GM21515 (cell line): Measurements from ENCODE around the gene C19orf12.

Source experiments
- ATAC-seq: cut with Tn5 transposase; IDR thresholded peaks from one replicate; pipeline ENCODE4 v1.9.1; 2021; ENCODE audit not compliant: unreplicated experiment

Gene C19orf12

DNA sequence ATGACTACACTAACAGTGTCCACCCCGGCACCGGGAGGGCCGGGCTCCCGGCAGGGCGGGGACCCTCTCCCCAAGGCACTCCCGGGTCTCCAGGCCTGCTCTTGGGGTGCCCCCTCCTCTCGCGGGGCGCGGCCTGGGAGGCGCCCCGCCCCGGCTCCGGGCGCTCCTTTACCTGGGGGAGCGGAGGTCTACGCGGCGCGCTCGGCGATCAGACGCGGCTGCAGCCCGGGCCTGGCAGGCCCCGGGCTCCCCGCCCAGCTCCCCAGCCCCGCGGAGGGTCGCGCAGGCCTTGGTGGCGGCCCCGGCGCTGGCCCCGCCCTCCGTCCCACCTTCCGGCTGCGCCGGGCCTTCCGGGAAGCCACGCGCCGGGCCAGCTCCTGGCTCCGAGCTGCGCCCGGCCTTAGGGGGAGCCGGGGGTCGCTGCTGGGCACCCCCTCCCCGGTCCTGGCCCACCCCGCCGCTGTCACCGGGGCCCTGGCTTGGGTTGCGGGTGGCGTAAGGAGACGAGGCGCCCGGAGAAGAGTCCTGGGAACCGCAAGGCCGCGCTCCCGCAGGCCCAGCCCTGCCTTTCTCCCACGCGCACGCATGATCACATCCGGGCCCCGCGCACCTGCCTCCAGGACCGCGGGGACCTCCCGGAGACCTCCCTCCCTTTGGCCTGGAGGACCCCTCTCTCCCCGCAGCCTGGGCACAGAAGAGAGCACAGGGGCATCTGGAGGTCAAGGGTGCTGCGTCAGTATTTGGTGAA, at the start of gene C19orf12:
TSS of gene C19orf12 (minus strand) at position 309 of the 748 bp plus-strand sequence. CDS start 6,848 bp downstream, outside the sequence.
- ATAC-seq = peak; percentile 59

DNA sequence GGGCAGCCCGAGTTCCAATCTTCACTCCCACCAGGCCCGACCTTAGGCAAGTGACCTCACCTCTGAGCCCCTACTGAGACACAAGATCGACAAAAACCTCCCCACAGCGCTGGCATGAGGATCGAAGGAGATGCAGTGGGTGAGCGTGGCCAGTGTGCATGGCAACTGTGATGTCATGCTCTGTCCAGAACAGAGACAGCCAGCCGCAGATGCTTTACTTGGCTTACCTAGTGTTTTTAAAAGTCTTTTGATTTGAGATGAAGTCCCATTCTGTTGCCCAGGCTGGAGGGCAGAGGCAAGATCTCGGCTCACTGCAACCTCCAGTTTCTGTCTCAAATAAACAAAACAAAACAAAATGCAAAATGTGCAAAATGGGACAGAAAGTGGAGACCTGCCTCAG, 49.3 kb upstream of the C19orf12 start:
- no peak for ATAC-seq

DNA sequence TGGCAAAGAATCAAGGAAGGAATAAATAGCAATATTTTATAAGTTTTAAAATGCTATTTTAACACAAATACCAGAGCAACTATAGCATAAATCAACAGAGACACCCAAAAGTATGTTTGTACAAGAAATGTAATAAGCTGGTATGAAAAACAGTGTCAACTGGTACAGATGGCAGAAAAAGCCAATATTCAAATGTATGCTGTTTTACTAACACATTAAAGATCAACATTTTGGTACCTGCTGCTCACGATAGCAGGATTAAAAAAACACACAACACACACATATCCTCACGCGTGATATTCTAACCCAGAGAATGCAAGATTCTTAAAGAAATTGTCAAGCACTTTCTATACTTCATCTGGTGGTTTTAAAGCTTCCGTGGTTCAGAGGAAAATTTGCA, 48.1 kb upstream of the C19orf12 start:
- no peak for ATAC-seq

DNA sequence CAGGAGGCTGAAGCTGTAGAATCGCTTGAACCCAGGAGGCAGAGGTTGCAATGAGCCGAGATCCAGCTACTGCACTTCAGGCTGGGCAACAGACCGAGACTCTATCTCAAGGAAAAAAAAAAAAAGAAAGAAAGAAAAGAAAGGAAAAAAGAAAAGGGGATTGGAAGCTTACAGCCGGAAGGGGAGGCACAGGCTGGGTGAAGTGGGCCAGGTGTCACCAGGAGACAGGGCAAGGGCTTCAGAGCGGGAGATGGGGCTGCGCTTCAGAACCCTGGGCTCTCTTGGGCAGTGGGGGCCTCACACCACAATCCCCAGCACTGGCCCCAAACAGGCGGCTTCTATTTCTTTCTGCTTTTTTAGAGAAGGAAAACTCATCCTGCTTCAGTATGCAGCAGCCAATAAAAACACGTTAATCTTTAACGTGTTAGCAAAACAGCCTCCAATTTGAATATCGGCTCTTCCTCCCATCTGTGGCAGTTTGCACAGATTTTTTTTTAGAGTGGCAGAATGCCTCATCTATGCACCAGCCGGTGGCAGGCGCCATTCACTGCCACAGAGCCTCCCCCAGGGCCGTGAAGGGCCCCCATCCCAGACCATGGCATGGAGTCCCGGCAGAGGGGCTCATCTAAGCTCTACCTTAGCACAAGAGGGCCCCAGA, 46.6 kb upstream of the C19orf12 start:
- ATAC-seq = no peak

DNA sequence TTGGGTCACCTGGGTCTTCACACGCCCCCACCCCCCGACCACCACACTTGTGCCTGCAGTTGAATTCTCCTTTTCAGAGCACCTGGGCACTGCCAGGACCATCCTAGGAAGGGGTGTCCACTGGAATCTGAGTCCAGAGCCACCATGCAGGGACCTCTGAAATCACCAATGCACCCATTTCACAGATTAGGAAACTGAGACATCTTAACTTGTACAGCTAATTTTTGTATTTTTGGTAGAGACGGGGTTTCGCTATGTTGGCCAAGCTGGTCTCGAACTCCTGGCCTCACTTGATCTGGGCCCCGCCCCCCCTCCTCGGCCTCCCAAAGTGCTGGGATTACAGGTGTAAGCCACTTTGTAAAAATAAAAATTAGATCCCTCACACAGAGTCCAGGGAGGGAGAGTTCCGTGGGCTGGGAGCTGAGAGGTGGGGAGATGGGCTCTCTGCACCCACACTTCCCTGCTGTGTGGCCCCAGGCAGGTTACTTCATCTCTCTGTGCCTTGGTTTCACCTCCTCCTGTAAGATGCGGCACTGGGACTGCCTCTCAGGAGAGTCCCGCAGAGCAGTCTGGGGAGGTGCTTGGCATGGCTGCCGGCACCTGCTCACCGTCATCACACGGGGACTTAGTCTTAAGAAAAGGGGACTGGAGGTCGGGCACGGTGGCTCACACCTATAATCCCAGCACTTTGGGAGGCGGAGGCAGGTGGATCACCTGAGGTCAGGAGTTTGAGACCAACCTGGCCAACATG, 45.9 kb upstream of the C19orf12 start:
- no peak for ATAC-seq

DNA sequence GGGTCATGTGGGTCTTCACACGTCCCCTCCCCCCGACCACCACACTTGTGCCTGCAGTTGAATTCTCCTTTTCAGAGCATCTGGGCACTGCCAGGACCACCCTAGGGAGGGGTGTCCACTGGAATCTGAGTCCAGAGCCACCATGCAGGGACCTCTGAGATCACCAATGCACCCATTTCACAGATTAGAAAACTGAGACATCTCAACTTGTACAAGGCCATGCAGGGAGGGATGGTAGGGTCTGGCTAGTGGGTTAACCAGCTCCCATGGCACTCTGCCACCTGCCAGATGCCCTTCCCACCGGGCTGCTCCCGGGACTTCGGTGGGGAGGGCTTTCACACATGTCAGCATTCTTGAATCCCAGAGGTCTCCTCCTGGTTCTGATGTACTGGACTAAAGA, 44.3 kb upstream of the C19orf12 start:
- no peak for ATAC-seq

DNA sequence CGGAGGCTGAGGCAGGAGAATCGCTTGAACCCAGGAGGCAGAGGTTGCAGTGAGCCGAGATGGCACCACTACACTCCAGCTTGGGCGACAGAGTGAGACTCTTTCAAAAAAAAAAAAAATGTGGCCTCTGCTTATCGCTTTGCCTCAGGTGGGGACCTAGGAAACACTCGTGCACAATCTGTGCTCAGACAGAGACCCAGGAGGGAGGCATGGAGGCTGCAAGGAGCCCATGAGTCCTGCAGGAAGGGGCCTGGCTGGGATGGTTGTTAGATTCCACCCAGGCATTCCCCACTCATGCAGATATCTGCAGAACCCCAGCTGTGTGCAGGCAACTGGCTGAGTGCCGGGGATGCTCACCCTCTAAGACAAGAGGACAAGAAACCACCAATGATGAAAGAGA, 43.8 kb upstream of the C19orf12 start:
- ATAC-seq = no peak

DNA sequence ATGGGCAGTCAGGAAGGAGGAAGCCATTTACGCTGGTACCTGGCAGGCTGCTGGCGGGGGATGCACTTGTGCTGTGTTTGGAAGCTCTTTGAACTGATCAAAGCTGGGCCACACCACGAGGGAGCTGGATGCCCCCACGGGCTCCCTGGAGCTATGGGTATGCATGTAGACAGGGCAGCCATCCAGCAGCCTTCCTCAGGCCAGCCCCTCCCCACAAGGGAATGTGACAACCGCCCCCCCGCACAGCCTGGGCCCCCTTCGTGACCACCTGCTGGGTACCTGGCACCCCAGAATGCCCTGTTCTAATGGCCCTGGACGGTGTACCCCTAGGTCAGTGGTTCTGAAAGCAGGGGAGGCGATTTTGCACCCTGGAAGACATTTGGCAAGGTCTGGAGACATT, 42.5 kb upstream of the C19orf12 start:
- no peak for ATAC-seq

DNA sequence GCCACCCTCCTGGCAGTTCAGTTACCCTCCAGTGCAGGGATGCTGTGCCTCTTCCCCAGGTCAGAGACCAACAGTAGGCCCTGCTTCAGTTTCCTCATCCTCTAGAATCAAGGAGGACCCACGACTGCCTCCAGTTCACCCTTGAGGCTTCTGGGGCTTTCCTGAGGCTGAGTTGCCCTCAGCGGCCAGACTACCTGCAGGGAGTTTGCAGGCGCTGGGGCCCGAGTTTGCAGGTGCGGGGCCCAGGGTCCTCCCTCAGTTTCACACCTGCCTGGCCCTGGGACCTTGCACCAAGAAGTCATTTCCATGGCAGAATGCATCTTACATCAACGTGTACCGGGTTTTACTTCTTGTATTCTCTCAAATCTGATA, 38.9 kb upstream of the C19orf12 start:
- ATAC-seq = no peak

DNA sequence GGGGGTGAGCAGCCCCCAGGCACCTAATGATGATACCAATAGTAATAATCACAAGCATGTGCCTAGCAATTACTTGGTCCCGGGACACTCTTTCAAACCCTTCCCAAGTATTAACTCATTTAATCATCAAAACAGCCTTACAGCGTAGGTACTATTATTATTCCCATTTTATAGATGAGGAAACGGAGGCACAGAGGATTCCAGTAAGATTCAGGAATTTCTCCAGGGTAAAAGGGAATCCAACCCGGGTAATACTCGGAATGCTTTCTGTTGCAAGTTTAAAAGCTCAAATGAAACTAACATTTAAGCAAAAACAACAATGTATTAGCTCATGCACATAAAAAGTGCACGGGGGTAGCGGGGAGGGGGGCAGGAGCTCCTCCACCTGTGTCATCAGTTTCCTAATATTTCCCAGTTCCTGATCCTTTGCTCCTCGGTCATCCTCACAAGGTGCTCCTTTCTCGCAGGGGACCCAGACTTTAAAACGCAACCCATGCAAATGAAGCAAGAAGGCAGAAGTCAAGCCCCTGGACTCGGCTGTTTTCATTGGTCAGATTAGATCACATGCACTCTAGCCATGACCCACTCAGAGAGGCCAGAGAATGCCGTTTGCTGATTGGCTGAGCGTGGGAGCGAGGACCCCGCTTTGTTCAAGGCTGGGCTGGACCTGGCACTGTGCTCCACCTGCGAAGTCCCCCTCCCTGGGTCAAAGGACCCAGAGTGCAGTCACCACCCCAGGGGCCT, 38.3 kb upstream of the C19orf12 start:
- no peak for ATAC-seq

DNA sequence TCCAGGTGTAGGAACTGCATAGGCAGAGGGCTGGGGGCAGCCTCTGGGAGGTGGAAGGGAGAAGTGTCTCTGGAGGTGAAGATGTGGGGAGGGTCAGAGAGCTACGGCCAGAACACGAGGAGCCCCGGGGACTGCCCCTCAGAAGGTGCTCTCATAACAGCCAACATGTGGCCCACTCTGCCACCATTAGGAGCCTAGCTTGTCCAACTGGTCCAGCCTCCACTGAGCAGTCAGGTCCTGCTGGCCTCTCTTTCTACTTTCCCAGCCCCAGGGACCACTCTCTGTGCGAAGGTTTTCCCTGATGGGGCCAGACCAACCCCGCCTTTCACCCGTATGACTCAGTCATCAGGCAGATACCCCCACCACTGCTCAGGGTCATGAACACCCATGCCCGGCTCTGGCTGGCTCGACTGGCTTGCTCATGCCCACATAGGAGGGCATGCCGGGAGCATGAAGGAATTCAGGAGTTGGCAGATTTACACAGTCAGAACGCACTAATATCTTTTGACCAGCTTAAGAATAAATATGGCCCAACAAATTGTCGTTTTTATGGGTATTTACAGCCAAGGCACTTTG, 37.5 kb upstream of the C19orf12 start:
- no peak for ATAC-seq

DNA sequence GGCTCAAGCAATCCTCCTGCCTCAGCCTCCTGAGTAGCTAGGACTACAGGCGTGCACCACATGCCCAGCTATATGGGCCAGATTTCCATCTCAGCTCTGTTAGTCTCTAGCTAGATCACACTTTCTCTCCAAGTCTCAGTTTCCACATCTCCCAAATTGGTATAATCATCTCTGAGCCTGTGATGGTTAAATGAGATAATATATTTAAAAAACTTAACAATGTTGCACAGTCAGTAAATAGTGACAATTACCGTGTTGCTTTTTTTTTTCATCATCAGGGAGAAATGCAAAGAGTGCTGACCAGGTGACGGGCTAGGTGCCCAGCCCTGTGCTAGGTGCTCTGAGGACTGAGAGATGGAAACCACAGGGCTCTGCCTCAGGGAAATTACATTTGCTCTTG, 36.9 kb upstream of the C19orf12 start:
- ATAC-seq = no peak

DNA sequence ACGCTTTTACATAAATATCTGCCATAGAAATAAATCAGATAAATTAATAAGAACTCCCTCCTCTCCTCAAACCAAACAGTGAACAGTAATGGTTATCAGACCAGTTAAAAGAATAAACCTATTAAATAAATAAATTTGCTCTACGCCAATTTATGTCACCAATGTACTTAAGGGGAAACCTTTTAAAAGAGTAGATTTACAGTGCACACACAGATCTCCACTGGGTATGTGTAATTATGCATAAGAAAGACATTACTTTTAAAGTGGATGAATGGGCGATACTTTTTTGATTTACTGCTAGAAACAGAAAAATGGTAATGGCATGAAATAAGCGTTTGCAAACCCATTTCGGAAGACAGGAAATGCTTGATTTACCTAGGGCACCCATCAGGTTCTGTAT, 34.9 kb upstream of the C19orf12 start:
- no peak for ATAC-seq

DNA sequence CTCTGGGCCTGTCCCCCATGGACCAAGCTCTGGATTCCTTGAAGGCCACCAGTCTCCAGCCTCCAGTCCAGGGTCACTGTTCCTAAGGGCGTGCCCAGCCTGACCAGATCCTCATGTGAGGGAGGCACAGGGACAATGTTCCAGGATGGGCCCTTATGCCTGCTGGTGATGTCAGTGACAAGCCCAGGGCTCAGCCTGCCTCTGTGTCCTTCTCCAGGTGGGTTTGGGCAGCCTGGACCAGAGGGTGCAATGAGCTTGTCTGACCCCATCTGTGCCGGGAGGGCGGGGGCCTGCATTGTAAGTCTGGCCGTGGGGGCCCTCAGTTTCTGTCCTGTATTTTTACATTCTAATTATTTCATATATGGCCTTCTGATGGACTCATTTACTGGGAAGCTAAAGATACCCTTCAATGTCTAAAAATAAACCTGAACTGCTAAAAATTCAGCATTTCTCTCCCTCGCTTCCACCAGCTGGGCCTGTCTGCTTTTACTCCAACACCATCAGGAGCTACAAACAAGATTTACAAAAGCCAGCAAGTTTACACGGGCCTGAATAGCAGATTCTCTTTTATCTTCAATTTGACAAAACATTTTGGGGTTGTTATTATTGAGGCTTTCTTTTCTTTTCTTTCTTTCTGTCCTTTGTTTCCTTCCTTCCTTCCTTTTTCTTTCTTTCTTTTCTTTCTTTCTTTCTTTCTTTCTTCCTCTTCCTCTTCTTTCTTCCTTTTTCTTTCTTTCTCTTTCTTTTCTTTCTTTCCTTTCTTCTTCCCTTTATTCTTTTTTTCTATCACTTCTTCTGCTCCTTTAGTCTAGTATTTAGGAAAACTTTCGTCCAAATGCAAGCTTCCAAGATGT, 34.2 kb upstream of the C19orf12 start:
- no peak for ATAC-seq

DNA sequence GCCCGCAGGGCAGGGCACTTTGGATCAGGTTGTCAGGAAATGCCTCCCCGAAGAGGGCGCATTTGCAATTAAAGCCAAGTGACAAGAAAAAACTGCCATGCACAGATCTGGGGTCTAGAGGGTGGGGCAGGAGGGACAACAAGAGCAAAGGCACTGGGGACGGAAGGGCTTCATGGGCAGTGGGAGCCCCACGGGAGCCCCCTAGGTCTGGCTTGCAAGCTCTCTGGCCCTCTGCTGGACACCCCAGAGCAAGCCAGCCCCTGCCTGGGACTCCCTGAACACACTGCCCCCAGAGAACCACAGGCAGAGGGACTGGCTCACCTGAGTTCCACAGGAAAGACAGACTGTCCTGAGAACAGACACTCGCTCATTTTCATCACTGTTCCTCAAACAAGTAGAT, 30.2 kb upstream of the C19orf12 start:
- no peak for ATAC-seq

DNA sequence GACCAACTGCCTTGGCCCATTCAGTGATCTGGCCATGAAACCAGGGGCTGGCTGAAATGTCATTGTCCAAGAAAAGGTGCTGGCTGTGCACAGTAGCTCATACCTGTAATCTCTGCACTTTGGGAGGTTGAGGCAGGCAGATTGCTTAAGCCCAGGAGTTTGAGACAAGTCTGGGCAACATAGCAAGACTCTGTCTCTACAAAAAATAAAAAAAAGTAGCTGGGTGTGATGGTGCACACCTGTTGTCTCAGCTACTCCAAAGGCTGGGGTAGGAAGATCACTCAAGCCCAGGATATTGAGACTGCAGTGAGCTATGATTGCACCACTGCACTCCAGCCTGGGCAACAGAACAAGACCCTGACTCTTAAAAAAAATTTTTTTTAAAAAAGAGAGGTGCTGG, 28.6 kb upstream of the C19orf12 start:
- ATAC-seq = no peak

DNA sequence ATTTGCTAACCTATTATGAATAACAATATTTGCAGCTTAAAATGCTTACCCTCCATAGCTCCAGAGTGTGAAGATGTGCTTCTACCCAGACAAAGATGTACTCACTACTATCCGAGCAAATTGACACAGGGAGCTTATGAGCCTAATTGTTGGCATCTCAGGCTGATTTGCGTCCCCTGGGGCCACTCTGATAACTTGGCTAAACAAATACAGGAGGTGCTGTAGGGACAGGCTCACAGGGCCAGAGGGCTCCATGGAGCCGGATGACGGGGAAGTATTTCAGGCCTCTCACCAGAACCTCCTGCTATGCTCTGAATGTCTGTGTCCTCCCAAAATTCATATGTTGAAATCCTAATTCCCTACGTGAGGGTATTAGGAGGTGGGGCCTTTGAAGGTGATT, 26.7 kb upstream of the C19orf12 start:
- no peak for ATAC-seq

DNA sequence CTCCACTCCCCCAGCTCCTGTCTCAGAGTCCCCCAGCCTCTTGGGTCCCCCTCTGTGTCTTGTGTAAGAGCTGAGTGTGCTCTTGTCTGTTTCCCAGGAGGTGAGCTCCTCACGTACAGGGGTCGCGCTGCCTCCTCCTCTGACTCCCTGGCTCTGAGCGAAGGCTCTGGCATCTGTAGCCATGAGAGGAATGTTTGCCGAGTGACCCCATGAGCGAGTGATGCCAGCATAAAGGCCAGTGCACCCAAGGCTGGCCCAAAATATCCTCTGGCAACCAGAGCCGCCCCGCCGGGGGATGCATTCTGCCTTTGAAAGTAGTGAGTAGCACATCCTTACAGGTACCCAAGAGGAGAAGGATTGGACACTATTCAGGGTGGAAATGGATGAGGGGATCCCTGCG, 26.2 kb upstream of the C19orf12 start:
- ATAC-seq = no peak

DNA sequence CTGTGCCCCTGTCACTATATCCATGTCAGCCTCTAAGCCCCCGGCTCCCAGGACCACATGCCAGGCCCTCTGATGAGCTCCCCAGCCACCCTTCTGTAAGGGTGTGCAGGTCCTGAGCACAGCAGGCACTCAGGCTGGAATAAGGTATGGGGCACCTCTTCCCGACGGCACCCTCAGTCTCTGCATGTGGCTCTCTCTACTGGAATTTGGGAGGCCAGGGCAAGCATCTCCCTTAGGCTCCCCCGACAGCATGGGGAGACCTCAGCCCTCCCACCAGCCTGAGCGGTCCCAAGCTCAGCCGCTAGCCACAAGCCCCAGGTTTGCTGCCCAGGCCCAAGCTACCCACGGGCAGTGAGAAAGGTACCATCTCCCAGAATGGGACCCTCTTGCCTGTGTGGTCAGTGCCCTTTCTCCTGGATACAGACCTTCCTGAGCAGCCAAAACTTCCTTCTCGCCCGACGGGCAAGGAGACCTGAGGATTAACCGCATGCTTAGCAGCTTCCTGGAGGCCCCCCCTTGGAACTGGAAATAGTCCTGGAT, 22.5 kb upstream of the C19orf12 start:
- ATAC-seq = no peak

DNA sequence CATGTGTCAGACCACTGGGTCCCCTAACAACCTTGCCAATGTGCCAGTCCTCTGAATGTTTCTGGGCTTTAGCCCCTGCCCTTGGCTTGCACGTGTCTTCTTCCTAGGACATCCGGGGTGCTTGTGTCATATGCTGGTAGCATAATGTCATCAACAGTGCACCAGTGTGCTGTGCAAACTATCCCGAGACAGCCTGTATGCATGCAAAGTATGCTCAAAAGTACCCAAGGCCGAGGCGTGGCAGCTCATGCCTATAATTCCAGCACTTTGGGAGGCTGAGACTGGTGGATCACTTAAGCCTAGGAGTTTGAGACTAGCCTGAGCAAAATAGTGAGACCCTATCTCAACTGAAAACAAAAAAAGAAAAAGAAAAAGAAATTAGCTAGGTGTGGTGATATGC, 20.8 kb upstream of the C19orf12 start:
- ATAC-seq = no peak
